GM19035 (cell line): Measurements from ENCODE around the gene BRPF3.
"Not testable (repeated sequence)": the region's sequence is repeated elsewhere in the genome, so short reads cannot be mapped to it uniquely, and the experiment has no call there.

Experiments
- ATAC-seq: cut with Tn5 transposase; IDR thresholded peaks from one replicate; pipeline ENCODE4 v1.9.1; 2021; ENCODE audit not compliant: unreplicated experiment

The BRPF3 gene

GRCh38 chr6:36200154-36200891 is 3.8 kb downstream of the BRPF3 start:
- no peak for ATAC-seq

- no peak for ATAC-seq
Observed at GRCh38 chr6:36200998-36201596, 4.6 kb downstream of the BRPF3 start.

- no peak for ATAC-seq
Observed at GRCh38 chr6:36201612-36202011, 5.1 kb downstream of the BRPF3 start.

GRCh38 chr6:36202101-36202500 is 5.6 kb downstream of the BRPF3 start:
- no peak for ATAC-seq

- no peak for ATAC-seq
Observed at GRCh38 chr6:36204068-36204753, 7.7 kb downstream of the BRPF3 start.

- no peak for ATAC-seq
Observed at GRCh38 chr6:36207155-36207554, 10.6 kb downstream of the BRPF3 start.

GRCh38 chr6:36209606-36210005 is 13.1 kb downstream of the BRPF3 start:
- ATAC-seq: no peak

- no peak for ATAC-seq
Observed at GRCh38 chr6:36210182-36210581, 13.6 kb downstream of the BRPF3 start.

- ATAC-seq: no peak
Observed at GRCh38 chr6:36210886-36211595, 14.5 kb downstream of the BRPF3 start.

- no peak for ATAC-seq
Observed at GRCh38 chr6:36216559-36216958, 20.0 kb downstream of the BRPF3 start.

GRCh38 chr6:36217188-36217587 is 20.6 kb downstream of the BRPF3 start:
- ATAC-seq: no peak

- ATAC-seq: no peak
Observed at GRCh38 chr6:36217946-36218345, 21.4 kb downstream of the BRPF3 start.

- ATAC-seq: not testable (repeated sequence)
Observed at GRCh38 chr6:36218516-36218915, 22.0 kb downstream of the BRPF3 start.

GRCh38 chr6:36219081-36219480 is 22.5 kb downstream of the BRPF3 start:
- no peak for ATAC-seq

GRCh38 chr6:36220226-36220625 is 23.7 kb downstream of the BRPF3 start:
- ATAC-seq: no peak

- no peak for ATAC-seq
Observed at GRCh38 chr6:36221674-36222073, 25.1 kb downstream of the BRPF3 start.

- ATAC-seq: no peak
Observed at GRCh38 chr6:36222924-36223323, 26.4 kb downstream of the BRPF3 start.

- ATAC-seq: no peak
Observed at GRCh38 chr6:36223706-36224105, 27.2 kb downstream of the BRPF3 start.

- no peak for ATAC-seq
Observed at GRCh38 chr6:36224918-36225461, 28.4 kb downstream of the BRPF3 start.

GRCh38 chr6:36226438-36227047 is 30.0 kb downstream of the BRPF3 start:
- ATAC-seq: no peak
